ENCODE measurements around the gene EEF1A2.

The EEF1A2 gene

DNA sequence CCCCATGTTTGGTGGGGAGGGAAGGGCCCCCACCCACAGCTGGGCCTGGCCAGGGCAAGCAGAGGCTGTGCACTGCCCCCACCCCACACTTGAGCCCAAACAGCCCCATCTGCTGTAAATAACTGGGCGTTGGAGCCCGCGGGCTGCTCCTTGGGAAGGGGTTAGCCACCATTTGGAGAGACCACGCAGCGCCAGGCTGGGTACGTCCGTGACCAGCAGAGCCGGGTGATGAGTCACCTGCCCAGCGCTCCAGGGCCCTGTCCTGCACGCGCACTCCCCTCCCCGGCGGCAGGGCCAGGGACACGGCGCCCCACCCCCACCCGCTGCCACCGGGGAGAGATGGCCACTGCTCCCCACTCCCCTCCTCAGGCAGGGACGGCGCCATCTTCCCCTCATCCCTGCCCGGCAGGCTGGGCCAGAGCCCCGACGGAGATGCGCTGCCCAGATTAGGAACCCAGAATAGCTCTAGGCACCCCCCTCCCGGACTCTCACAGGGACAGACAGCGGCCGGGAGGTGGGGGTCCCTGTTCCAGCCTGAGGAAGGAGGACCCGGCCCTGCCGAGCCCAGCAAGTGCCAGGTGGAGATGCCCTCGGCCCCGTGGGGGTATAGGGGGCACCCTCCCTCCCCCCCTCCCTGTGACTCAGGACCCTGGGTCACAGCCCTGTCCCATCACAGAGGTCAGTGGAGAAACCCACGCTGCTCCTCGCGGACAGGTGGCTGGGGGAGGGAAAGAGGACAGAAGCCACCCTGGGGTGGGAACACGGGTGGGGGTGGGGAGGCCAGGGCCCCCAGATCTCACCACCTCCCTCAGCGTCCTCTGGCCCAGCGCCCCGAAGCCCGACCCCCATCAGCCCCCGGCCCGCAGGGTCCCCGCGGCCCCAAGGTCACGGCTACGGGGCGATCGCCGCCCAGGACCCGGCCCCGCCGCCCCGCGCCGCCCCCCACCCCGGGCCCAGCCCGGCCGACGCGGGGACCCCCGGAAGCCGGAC, 642 bp downstream of the EEF1A2 start:
- no peak for DNase-seq

DNA sequence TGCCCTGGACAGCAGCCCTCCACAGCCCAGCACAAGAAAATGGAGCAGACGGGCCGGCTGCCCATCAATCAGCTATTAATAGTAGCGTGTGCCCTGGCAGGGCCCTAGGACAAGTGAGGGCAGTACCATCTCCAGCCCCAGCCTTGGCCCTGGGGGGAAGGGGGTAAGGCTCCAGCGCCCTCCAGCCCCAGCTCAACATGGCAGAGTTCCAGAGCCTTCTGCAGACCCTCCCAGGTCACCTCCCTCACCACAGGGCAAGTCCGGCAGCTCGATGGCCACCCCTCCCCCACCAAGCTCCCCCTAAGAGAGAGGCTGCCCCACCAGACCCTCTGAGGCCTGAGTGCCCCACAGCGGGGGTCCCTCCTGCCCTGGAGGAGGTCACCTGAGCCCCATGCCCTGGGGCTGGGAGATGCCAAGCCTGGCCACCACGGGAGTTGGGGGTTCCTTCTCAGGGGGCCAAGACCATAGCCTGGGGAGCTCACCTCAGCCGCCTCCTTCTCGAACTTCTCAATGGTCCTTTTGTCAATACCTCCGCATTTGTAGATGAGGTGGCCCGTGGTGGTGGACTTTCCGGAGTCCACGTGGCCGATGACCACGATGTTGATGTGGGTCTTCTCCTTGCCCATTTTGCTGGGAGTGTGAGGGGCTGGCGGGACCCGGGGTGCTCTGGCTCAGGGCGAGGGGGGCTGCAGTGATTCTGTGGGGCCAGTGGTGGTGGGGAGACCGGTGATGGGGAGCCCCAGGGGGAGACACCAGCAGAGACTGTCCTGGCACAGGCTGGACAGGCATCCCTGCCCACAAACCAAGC, 1.5 kb downstream of the EEF1A2 start:
- no peak for DNase-seq

DNA sequence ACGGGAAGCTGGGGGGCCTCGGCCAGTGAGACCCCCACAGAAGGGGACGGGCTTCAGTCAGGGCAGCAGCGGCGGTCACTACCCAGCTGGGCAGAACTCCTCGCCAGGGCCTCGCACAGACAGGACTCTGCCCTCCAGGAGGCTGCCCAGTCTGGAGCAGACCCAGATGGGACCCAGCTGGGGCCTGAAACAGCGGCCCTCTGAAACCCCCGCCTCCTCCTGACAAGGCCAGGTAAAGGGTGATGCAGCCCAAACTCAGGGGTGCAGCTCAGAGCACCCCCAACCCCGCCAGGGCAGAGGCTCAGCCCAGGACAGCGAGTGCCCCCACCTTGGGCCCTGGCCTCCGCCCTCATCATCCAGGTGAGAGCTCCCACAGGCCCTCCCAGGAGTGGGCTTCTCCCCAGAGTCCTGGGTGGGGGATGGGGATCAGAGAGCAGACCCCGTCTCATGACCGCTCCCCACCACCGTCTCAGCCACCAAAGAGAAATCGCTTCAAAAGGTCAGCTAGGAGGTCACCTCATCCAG, 2.2 kb downstream of the EEF1A2 start:
- DNase-seq, result no peak

DNA sequence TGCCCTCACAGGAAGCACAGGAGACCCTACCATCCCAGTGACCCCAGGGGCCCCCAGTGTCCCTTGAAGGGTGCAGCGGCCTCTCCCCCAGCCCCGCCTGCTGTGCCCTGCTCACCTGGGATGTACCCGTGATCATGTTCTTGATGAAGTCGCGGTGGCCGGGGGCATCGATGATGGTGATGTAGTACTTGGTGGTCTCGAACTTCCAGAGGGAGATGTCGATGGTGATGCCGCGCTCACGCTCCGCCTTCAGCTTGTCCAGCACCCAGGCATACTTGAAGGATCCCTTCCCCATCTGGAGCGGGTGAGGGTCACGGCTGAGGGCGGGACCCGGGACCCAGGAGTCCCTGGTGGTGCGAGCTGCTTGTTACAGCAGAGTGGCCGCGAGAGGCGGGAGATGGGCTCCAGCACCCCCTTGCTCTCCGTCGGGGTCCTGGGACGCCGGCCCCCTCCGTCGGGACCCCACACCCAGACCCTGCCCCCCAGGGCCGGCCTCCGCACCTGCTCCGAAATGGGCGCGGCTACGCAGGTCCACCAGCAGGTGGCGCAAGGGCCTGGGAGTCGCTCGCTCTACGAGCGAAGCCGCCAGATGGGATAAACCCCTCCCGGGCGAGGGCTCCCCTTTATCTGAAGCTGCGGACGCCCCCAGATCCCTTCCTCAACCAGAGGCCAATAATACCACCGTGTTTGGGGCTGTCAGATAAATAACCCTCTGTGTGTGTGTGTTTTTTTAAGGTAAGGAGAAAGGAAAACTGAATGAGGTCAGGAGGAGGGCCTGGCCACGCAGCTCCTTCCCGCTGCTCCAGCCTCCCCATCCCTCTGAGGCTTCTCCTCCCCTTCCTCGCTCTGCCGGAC, 2.9 kb downstream of the EEF1A2 start:
- peak; percentile 74 for DNase-seq

DNA sequence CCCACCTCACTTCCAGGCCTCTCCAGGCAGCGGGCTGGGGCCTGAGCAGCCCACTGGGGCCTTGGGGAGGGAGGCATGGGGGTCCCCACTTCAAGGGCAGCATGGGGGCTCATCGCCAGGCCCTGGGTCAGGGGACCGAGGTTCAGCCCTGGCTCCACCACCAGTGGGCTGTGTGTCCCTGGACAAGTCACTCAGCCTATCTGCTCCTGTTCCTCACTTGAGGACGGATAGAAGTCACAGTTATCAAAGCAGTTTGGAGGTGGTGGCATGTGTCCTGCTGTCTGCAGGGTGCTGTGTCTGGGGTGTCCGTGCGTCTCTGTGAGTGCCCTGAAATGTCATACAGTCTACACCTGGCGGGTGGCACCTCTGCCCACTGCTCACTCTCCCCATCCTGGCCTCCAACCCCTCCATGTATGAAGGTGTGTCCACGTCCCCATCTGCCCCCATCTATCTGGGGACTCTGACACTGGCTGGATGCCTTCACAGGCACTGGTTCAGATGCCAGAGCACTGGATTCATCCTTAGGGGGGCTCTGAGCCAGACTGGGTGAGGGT, 3.6 kb downstream of the EEF1A2 start:
- no peak for DNase-seq

DNA sequence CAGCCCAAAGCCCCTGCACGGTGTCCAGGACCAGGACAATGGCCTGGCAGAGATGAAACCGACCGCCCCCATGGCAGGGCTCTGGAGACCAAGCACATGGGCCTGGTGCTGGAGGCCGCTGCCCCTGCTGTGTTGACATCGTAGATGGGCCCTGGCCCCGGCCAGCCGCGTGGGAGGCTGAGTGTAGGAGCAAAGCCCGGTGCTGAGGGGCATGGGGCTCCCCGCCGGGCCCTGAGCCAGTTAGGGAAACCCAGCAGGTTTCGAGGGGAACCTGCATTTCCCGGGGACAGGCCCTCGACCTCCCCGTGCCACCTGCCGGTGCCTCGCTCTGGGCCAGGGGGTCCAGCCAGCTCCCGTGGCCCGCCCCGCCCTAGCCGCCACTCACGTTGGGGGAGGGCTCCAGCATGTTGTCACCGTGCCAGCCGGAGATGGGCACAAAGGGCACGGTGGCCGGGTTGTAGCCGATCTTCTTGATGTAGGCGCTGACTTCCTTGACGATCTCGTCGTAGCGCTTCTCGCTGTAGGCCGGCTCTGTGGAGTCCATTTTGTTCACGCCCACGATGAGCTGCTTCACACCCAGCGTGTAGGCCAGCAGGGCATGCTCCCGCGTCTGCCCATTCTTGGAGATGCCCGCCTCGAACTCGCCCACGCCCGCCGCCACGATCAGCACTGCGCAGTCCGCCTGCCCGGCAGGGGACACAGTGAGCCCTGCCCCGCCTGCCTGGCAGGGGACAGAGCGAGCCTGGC, 4.3 kb downstream of the EEF1A2 start:
- DNase-seq, result no peak

DNA sequence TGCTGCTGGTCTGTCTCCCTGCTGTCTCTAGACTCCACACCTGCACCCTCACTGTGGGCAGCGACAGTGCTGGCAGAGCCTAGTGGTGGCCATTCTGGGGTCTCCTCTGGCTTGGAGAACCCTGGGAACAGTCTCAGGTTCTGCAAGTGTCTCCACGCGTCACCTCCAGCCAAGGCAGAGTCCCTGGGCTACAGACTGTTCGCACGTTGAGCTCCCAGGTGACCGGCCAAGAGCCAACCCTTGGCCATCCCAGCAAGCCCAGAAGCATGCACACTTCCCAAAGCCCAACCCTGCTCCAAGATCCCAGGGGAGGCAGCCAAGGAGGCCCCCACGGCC, 4.8 kb downstream of the EEF1A2 start:
- no peak for DNase-seq

DNA sequence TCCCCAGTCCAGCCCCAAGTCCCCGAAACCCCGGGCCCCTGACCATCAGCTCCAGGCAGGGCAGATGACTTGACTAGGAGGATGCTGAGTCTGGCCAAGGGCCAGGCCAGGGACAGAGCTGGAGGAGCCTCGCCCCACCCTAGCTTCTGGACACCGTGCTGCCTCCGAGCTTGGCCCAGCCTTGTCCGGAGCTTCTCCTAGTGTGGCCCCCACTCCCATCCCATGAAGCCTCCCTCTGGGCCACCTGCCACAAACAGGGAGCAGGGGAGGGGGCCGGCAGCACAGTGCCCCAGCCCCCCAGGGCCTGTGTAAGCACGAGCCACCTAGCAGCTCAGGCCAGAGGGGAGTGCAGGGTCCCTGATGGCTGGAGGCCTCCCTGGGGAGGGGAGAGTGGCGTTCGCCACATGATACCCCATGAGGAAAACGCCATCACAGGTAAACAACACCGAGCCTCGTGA, 5.3 kb downstream of the EEF1A2 start:
- no peak for DNase-seq

DNA sequence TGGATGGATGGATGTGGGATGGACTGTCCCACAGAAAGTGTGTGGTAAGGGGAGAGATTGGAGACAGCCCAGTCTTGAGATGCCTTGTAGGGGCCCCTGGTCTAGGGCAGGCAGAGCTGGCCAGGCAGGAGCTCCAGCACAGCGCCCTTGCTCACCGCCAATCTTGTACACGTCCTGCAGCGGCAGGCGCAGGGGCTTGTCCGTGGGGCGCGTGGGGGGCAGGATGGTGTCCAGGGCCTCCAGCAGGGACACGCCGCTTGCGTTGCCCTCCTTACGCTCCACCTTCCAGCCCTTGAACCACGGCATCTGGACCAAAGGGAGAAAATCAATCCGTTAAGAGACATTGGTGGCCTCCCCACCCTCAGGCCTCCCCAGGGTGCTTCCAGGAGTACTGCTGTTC, 5.9 kb downstream of the EEF1A2 start:
- DNase-seq, result no peak

DNA sequence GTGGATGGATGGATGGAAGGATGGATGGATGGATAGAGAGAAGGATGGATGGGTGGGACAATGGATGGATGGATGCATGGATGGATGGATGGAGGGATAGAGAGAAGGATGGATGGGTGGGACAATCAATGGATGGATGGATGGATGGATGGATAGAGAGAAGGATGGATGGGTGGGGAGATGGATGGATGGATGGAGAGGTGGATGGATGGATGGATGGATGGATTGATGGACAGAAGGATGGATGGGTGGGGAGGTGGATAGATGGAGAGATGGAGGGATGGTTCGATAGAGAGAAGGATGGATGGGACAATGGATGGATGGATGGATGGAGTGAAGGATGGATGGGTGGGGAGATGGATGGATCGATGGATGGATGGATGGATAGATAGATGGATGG, 6.4 kb downstream of the EEF1A2 start:
- no peak for DNase-seq

DNA sequence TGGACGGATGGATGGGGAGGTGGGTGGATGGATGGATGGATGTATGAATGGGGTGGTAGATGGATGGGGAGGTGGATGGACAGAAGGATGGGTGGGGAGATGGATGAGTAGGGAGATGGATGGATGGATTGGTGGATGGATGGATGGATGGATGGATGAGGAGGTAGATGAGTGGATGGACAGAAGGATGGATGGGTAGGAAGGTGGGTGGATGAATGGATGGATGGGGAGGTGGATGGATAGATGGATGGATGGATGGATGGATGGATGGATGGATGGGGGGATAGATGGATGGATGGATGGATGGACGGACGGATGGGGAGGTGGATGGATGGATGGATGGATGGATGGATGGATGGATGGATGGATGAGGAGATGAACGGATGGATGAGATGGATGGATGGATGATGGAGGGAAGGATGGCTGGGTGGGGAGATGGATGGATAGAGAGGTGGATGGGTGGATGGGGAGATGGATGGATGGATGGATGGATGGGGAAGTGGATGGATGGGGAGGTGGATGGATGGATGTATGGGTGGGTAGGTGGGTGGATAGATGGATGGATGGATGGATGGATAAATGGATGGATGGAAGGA, 7.2 kb downstream of the EEF1A2 start:
- DNase-seq, result no peak

DNA sequence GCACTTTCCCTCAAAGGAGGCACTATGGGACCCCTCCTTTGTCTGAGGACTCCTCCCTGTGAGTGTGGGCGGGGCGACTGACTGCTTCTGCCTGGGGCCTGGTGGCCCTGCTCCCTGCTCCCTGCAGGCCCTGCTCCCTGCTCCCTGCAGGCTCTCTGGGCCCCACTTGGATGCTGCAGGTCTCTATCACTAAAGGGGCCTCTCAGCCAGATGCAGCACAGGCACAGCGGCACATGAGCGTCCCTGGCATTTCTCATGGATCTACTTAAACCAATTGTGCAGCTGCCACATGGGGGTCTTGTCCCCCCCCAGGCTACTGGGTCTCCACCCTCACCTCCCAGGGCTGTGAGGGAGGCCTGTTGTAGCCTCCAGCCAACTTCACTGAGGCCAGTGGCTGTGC, 7.8 kb downstream of the EEF1A2 start:
- no peak for DNase-seq

DNA sequence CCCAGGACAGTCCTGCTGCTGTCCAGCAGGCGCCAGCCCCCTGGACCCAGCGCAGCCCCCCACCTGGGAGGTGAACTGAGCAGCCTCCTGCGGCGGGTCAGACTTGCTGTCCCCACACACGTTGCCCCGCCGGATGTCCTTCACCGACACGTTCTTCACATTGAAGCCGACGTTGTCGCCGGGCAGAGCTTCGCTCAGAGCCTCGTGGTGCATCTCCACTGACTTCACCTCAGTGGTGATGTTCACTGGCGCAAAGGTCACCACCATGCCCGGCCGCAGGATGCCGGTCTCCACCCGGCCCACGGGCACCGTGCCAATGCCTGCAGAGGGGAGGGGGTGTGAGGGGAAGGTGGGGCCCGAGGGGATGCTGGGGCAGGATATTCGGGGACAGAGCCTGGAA, 8.5 kb downstream of the EEF1A2 start:
- no peak for DNase-seq

DNA sequence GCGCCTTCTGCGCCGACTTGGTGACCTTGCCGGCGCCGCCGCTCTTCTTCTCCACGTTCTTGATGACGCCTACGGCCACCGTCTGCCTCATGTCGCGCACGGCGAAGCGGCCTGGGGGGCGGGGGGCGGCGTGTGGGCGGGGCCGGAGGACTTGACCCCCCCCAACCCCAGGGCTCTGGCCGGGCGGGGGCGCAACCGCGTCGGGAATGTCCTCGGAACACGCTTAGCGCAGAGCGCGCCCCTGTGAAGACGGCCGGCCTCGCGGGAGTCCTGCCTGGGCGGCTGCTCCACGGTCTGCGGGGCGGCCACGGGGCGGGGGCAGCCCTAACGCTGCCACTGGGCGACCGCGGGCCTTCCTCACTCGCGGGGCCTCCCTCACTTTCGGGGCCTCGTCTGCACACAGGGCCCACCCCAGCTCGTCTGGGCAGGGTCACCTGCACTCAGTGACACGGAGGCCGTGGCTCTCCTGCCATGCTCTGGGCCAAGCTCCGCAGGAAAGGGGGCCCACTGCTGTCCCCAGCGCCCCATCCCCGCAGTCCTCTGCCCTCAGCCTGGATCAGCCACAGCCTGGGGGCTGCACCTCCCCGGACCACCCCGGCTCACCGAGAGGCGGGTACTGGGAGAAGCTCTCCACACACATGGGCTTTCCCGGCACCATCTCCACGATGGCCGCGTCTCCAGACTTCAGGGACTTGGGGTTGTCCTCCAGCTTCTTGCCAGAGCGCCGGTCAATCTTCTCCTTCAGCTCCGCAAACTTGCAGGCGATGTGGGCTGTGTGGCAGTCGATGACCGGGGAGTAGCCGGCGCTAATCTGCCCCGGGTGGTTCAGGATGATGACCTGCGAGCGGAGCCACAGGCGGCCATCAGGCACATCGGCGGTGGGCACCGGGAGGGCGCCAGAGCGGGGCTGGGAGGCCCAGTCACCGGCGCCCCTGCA, 10.3 kb downstream of the EEF1A2 start:
- DNase-seq, result no peak

DNA sequence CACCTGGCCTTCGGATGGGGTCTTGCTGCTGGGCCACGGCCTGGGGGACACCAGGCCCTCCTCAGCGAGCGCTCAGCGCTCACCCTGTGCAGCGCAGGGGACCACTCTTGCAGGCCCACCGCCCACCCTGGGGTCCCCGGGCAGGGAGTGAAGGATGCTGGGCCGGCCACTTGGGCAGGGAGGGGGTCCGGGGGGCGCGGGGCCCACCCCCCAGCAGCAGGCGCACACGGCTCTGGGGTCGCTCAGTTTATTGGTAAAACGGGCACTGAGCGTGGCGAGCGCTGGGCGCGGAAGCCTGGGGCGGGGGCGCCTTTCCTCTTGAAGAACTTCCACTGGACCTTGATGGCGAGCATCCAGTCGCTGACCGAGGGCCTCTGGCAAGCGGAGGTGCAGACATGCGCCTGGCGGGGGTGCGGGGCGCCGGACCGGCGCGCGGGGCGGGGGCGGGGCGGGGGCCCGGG, 11.1 kb downstream of the EEF1A2 start:
- no peak for DNase-seq

DNA sequence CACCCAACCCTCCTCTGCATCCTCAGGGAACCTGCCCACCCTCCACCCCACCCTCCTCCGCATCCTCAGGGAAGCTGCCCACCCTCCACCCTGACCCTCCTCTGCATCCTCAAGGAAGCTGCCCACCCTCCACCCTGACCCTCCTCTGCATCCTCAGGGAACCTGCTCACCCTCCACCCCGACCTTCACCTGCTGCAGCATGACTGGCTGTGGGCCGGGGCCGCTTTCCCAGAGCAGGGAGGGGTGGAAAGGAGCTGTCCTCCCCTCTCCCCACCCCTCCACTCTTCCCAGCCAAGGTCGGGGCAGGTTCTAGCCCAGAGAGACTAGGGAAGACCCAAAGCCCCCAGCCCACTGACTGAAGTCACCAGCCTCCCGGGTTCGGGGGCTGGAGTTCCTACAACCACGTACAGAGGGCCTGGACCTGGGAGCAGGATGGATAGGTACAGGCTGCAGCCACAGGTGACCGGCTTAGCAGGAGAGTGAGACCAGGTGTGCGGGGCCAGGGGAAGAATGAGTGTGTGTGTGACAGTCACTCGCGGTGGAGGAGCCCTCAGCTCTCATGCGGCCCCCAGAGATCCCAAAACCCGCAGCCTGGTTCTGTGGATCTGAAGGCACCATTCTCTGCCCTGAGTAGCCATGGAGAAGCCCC, 11.6 kb downstream of the EEF1A2 start:
- no peak for DNase-seq

DNA sequence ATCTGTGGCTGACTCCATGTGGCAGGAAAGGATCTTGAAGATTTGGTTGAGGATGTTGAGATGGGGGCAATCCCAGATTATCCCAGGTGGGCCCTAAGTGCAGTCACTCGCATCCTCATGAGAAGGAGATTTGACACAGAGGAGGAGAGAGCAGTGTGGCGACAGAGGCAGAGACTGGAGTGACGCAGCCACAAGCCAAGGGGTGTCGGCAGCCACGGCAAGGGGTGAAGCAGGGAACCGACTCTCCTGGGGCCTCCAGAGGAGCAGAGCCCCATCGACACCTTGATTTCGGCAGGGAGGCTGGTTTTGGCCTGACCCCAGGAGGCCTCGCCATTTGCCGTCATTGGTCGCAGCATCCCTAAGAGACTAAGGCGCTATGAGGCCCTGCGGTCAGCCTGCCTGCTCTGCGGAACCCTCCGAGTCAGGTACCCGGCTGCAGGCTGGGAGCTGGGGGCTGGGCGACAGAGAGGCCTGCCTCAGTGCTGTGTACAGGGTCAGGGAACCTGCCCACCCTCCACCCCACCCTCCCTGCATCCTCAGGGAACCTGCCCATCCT, 12.5 kb downstream of the EEF1A2 start:
- DNase-seq, result no peak

DNA sequence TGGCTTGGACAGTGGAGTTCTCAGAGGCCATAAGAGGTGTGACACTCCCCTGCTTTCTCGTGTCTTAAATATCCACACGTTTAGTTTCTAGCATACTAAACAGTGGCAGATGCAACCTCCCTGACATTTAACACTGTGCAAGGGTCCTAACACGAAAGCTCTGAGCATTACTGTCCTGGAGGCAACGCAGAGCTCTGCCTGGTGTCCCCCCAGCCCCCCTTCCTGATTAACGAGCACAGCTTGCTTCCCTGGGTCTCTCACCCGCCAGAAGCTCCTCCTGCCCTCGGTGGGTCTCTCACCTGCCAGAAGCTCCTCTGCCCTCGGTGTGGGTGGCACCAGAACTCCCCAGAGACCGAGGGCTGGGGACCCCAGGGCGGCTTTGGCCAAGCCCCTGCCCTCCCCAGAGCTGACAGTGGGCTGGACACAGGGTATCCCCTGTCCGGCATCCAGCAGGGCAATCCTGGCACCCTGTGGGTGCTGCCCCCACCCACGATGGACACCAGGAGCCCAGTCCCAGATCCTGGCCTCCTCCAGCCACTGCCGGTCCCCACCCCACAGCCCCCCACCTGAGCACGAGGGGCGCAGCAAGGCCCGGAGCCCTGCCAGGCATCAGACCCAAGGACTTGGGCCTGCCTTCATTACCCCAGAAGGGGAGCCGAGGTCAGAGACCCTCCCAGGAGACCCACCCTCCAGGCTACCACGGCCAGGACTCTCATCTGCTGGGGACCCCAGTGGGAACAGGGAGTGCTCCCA, 14.1 kb downstream of the EEF1A2 start:
- no peak for DNase-seq
